Activated CD8-positive, alpha-beta memory T cell treated with anti-CD3 and anti-CD28 coated beads, Interleukin-2, amount 50 U/mL, for 4 hours (primary cell): ENCODE measurements around the gene ENOX1.
"Not testable (repeated sequence)": the region's sequence is repeated elsewhere in the genome, so short reads cannot be mapped to it uniquely, and the experiment has no call there.

Experiments
- DNase-seq: peaks from one replicate; pipeline ENCODE4 v3.0.0-alpha.2; 2020

Gene ENOX1

GRCh38 chr13:43786766-43787517 lies at the start of gene ENOX1:
TSS of gene ENOX1 (minus strand) at chr13:43786972.
- DNase-seq = no peak

GRCh38 chr13:43835701-43836100 lies 48.9 kb upstream of the ENOX1 start:
- no peak for DNase-seq

GRCh38 chr13:43831088-43831487 lies 44.3 kb upstream of the ENOX1 start:
- no peak for DNase-seq

DNA sequence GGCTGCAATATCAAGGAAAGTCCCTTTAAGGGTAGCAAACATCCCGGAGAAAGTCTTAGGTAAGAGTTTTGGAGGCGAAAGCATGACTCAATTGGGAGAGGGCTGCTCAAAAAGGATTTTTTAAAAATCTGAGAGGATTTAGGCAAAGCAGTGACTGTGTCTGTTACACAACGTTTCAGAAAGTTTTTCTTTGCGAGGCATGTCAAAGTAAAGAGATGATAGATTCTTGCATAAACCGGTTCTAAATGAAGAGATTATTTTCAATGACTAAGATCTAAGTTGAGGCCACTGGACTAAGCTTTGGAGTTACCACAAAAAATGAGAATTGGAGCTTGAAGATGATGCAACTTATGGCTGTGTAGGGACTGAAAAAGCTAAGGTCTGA lies 43.7 kb upstream of the ENOX1 start:
- no peak for DNase-seq

- DNase-seq = not testable (repeated sequence)
Observed at GRCh38 chr13:43824656-43825055, 37.9 kb upstream of the ENOX1 start.

- no peak for DNase-seq
Observed at GRCh38 chr13:43822969-43823368, 36.2 kb upstream of the ENOX1 start.

GRCh38 chr13:43816401-43816889 lies 29.7 kb upstream of the ENOX1 start:
- no peak for DNase-seq

GRCh38 chr13:43815204-43815603 lies 28.4 kb upstream of the ENOX1 start:
- no peak for DNase-seq

GRCh38 chr13:43808676-43809075 lies 21.9 kb upstream of the ENOX1 start:
- no peak for DNase-seq

DNA sequence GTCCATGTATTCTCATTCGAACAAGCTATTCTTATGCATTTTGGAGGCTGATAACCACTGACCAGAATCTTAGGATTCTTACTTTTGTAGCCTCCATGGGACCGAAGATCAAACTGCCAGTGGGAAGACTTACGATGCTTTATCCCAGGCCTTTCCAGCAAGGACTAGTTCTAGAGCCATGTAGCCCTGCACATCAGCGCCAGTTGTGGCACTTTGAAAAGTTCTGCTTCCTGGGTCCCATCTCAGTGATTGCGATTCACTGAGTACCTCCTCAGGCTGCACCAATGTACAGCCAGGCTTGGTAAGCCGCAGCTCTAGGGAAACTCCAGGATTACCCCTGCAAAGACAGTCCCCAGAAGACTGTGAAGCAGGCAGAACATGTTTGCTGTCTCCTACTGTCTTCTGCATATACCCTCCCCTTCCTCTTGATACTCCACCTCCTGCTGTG lies 18.9 kb upstream of the ENOX1 start:
- DNase-seq = no peak

- DNase-seq = no peak
Observed at GRCh38 chr13:43805071-43805468, 18.3 kb upstream of the ENOX1 start.

GRCh38 chr13:43804461-43805070 lies 17.8 kb upstream of the ENOX1 start:
- DNase-seq = no peak

GRCh38 chr13:43802511-43802910 lies 15.7 kb upstream of the ENOX1 start:
- no peak for DNase-seq

GRCh38 chr13:43800828-43801227 lies 14.1 kb upstream of the ENOX1 start:
- no peak for DNase-seq

DNA sequence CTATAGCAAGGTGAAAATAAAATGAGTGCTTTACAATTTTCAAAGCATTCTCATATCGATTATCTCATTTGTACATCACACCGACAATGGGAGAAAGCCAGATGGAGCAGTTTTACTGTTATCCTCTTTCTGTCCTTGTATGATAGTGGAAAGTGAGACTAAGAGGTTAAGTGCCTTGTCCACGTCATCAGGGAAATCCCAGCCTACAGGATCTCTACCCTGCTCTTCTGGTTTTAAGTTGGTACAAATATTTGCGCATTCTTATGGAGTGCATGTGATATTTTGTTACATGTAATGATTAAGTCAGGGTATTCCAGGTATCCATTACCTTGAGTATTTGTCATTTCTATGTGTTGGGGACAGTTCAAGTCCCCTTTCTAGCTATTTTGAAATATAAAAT lies 12.4 kb upstream of the ENOX1 start:
- DNase-seq = no peak

DNA sequence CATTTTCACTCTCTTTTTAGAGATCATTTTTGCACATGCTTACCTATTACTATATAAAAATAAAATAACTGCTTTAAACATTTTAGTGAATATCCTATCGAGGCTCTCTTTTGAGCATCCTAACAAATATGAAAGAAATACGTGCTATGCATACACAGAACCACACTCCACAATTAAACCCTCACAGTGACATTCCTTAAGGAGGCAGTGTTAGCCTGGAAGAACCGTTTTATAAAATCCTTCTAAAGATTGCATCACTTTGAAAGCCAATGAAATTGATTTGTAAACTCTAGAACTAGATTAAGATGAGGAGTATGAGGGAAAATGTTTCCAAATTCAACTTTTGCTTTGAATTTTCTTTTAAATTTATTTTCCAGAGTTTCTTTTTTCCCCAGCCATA lies 11.1 kb upstream of the ENOX1 start:
- no peak for DNase-seq

- no peak for DNase-seq
Observed at GRCh38 chr13:43797159-43797558, 10.4 kb upstream of the ENOX1 start.

DNA sequence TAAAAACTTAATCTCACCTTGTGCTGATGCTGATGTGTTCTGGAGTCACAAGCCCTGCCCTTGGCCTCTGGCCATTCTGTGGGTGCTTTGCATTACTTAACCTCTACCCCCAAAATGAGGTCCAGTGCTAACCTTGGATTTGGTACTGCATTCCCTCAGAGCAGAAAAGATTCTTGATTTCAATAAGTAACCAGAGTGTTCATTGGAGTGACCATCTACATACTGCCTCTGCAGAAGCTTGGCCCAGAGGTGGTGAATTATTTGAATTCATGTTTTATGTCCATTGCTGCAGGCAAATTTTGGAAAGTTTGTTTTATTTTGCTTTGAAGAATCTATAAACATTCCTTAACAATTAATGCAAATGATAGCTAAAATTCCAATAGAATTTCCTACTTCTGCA lies 7.6 kb upstream of the ENOX1 start:
- DNase-seq = no peak

- no peak for DNase-seq
Observed at GRCh38 chr13:43792076-43792881, 5.5 kb upstream of the ENOX1 start.

DNA sequence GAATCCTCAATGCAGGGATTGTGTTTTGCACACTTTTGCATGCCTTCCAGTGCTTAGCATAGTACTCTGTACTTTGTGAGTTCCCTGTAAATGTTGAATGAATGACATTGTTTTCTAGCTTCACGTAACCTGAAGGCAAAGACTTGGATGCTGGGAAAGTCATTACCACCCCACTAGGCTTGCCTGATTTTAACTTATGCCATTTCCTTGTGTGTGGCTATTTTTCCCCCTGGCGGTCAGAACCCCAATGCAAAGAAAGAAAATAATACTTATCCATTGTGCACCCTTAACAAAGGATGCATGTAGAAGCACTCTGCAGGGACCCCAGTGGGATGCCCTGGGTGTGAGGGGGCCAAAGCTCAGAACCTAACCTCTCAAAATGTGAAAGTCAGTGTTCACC lies 1.2 kb upstream of the ENOX1 start:
- no peak for DNase-seq

GRCh38 chr13:43787518-43787891 lies 733 bp upstream of the ENOX1 start:
- DNase-seq = no peak

- no peak for DNase-seq
Observed at GRCh38 chr13:43786472-43786765, 353 bp downstream of the ENOX1 start.

DNA sequence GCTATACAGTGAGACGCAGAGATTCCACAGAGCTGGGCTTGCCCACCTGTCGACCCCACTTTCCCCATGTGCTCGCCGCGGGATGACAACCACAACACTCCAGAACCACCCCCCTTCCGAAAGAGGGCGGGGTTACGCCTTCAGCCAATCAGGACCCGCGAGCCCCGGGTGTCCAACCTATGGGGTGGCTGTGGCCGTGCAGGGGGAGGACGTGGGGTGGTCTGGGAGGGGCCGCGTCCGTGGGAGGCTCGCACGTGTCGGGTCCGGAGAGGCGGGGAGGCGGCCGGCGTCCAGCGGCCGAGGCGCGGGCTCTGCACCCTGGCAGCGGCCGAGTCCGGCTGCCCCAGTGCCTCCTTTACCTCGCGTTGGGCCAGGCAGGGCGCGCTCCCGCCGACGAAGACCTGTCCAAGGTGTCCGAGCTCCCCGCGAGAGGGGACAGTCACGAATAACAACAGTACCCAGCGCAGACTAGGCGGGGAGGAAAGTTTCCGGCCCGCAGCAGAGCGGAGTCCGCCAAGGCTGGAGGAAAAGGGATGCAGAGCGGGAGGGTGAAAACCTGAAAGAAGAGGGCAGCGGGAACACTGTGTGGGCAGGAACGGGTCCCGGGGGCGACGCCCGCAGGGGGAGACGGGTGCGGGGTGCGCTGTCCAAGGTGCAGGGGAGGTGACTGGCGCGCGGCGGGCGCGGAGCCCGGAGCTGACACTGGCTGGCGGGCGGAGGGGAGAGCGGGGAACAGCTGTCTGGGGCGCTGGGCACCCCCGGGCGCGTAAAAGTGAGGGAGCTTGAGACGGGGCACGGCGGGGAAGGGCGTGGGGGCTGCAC lies 911 bp downstream of the ENOX1 start:
- DNase-seq = no peak
